Transverse colon (tissue), 4 donors: Measurements from ENCODE around the gene PNCK.

ENCODE experiments used
- CTCF ChIP-seq, 5 experiments: fragments of 200-600 bp in 3 of 5; fragments of 450-650 bp in 2 of 5; sonication (generic) in 3 of 5; IDR thresholded peaks; 1 replicate in 2 of 5; 2 replicates in 3 of 5; pipeline ENCODE4 v1.5.1; 2016 to 2017; ENCODE audit warnings: antibody characterized with exemption in 5 of 5, inconsistent platforms in 3 of 5, mild to moderate bottlenecking in 2 of 5, moderate library complexity in 1 of 5
- EP300 ChIP-seq: sonication (generic); formaldehyde crosslinking; IDR thresholded peaks from one replicate; pipeline ENCODE4 v1.6.1; 2017; ENCODE audit warnings: antibody characterized with exemption, low read depth
- POLR2A ChIP-seq: fragments of 450-650 bp; IDR thresholded peaks from one replicate; pipeline ENCODE4 v1.6.1; 2016; ENCODE audit warnings: antibody characterized with exemption, mild to moderate bottlenecking, moderate library complexity
- POLR2AphosphoS5 ChIP-seq, 3 donors: sonication (generic); formaldehyde crosslinking; IDR thresholded peaks; one replicate each; pipeline ENCODE4 v1.6.1; 2016; ENCODE audit warnings: antibody characterized with exemption in 3 of 3

GRCh38 chrX:153671589-153672530 lies 1.8 kb downstream of the PNCK start:
- TF ChIP-seq POLR2A (no peak), EP300 (no peak), CTCF (IDR thresholded peaks at IDR 0.05) (no peak), POLR2AphosphoS5 (IDR thresholded peaks at IDR 0.05) (no peak)
